ENCODE data around the gene FOXO6. TPM values are rescaled to one million over a fixed set of nuclear protein-coding genes. Genes with fewer than 3 reads are reported as not detected.
A peak's percentile ranks its signal among the peaks of the same experiment; 100 is the strongest.

FOXO6 gene
- total RNA-seq, 1 experiment from 2014 or later, result 0.05 TPM

DNA sequence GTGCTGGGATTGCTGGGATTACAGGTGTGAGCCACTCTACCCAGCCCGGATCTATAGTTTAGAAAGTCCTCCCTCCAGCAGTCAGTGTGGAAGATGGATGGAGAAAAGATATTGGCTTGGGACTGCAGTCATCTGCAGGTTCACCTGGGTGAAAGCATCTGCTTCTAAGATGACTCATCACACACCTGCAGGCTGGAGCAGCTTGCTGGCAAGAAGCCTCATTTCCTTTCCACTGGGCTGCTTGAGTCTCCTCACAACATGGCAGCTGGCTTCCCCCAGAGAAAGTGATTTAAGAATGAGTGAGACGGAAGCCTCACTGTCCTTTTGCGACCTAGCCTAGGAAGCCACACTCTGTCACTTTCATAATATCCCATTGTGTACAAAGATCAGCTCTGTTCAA is 50.0 kb downstream of the FOXO6 start:
- Histone ChIP-seq H3K4me3 (no peak overlapping the region), H3K27ac (no peak overlapping the region), H3K36me3 (no peaks in the 10 kb centered on the region), H3K9me3 (replicated peaks) (no peaks in the 10 kb centered on the region), H3K4me1 (replicated peaks) (no peaks in the 10 kb centered on the region), H3K27me3 (replicated peaks) (peaks cover 26% of the 10 kb centered on the region)
- DNase-seq (ENCODE audit: low read depth in 1 of 2, low spot score in 2 of 2), result no peak

- Histone ChIP-seq H3K9me3 (replicated peaks) (no peaks in the 10 kb centered on the region), H3K4me1 (replicated peaks) (peaks cover 3% of the 10 kb centered on the region), H3K36me3 (no peaks in the 10 kb centered on the region), H3K27ac (no peak overlapping the region), H3K4me3 (no peak overlapping the region), H3K27me3 (replicated peaks) (peaks cover 19% of the 10 kb centered on the region)
- DNase-seq (ENCODE audit: low read depth in 1 of 2, low spot score in 2 of 2), result no peak
Observed at GRCh38 chr1:41412748-41413147, 51.5 kb downstream of the FOXO6 start.

GRCh38 chr1:41413748-41414281 is 52.6 kb downstream of the FOXO6 start:
- Histone ChIP-seq H3K27ac (no peak overlapping the region), H3K36me3 (no peaks in the 10 kb centered on the region), H3K9me3 (replicated peaks) (no peaks in the 10 kb centered on the region), H3K27me3 (replicated peaks) (peaks cover 16% of the 10 kb centered on the region), H3K4me1 (replicated peaks) (peaks cover 9% of the 10 kb centered on the region), H3K4me3 (no peak overlapping the region)
- DNase-seq (ENCODE audit: low read depth in 1 of 2, low spot score in 2 of 2), result no peak

DNA sequence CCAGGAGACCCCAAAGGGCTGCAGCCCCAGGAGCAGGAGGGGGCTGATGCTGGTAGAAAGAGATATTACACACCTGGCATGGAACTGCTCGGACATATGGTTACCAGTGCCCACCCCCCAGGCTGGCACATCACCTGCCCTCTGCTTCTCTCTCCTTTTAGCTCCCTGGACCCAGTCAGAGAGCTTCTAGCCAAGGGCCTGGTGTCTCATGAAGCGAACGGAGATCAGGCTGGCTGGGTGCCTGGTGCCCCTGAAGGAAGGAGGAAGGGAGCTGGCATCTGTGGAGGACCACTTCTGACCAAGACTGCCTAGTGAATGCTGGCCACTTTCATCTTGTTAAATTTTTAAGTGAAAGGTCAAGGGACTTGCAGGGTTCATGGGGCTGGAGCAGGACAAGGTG is 53.1 kb downstream of the FOXO6 start:
- peaks cover 11% of the 10 kb centered on the region for H3K27me3 ChIP-seq (replicated peaks)
- no peaks in the 10 kb centered on the region for H3K36me3 ChIP-seq
- H3K4me1 ChIP-seq (replicated peaks), result peaks cover 14% of the 10 kb centered on the region
- no peak overlapping the region for H3K27ac ChIP-seq
- no peak for DNase-seq (ENCODE audit: low read depth in 1 of 2, low spot score in 2 of 2)
- H3K4me3 ChIP-seq, result no peak overlapping the region
- no peaks in the 10 kb centered on the region for H3K9me3 ChIP-seq (replicated peaks)

- H3K9me3 ChIP-seq (replicated peaks), result no peaks in the 10 kb centered on the region
- no peak for DNase-seq (ENCODE audit: low read depth in 1 of 2, low spot score in 2 of 2)
- no peak overlapping the region for H3K27ac ChIP-seq
Observed at GRCh38 chr1:41414716-41415306, 53.6 kb downstream of the FOXO6 start.

GRCh38 chr1:41416081-41416480 is 54.8 kb downstream of the FOXO6 start:
- H3K4me3 ChIP-seq, result no peak overlapping the region
- H3K9me3 ChIP-seq (replicated peaks), result no peaks in the 10 kb centered on the region
- H3K27ac ChIP-seq, result no peak overlapping the region
- no peaks in the 10 kb centered on the region for H3K27me3 ChIP-seq (replicated peaks)
- DNase-seq (ENCODE audit: low read depth in 1 of 2, low spot score in 2 of 2), result no peak
- peaks cover 15% of the 10 kb centered on the region for H3K4me1 ChIP-seq (replicated peaks)
- H3K36me3 ChIP-seq, result no peaks in the 10 kb centered on the region

More at GRCh38 chr1:41414716-41415306, 53.6 kb downstream of the FOXO6 start:
- H3K4me1 ChIP-seq (replicated peaks), result peaks cover 15% of the 10 kb centered on the region
- H3K4me3 ChIP-seq, result no peak overlapping the region
- H3K27me3 ChIP-seq (replicated peaks), result peaks cover 7% of the 10 kb centered on the region; the same call in 1 of the 2 replicates
- no peaks in the 10 kb centered on the region for H3K36me3 ChIP-seq

GRCh38 chr1:41416552-41417334 is 55.5 kb downstream of the FOXO6 start:
- H3K36me3 ChIP-seq, result no peaks in the 10 kb centered on the region
- H3K27ac ChIP-seq, result no peak overlapping the region
- H3K4me3 ChIP-seq, result no peak overlapping the region
- peaks cover 15% of the 10 kb centered on the region for H3K4me1 ChIP-seq (replicated peaks)
- H3K27me3 ChIP-seq (replicated peaks), result no peaks in the 10 kb centered on the region
- no peaks in the 10 kb centered on the region for H3K9me3 ChIP-seq (replicated peaks)
- DNase-seq (ENCODE audit: low read depth in 1 of 2, low spot score in 2 of 2), result peak; percentile 68 to 84

GRCh38 chr1:41417335-41417682 is 56.1 kb downstream of the FOXO6 start:
- Histone ChIP-seq H3K27ac (no peak overlapping the region), H3K4me3 (no peak overlapping the region), H3K4me1 (replicated peaks) (peaks cover 15% of the 10 kb centered on the region), H3K27me3 (replicated peaks) (no peaks in the 10 kb centered on the region), H3K9me3 (replicated peaks) (no peaks in the 10 kb centered on the region), H3K36me3 (no peaks in the 10 kb centered on the region)
- DNase-seq (ENCODE audit: low read depth in 1 of 2, low spot score in 2 of 2), result no peak

DNA sequence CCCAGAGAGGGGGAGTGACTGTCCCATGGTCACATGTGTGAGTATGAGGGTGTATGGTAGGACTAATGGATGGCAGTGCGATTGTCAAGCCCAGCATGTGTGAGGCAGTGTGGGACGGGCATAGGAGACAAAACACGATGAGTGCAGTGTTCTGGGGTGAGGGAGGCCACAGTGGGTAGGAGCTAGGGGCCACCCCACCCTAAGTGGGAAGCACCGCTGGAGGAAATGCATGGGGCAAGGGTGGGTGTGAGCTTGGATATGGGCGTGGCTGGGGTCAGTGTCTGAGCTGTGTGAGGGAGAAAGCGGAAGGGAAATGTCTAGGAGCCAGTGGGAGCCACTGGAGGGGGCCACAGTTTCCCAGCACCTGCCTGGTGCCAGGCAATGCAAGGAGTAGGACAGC is 56.5 kb downstream of the FOXO6 start:
- Histone ChIP-seq H3K4me1 (replicated peaks) (peaks cover 15% of the 10 kb centered on the region), H3K27ac (peak overlapping the region; percentile 72; the same call in 1 of the 2 replicates), H3K4me3 (no peak overlapping the region), H3K27me3 (replicated peaks) (no peaks in the 10 kb centered on the region), H3K36me3 (no peaks in the 10 kb centered on the region), H3K9me3 (replicated peaks) (no peaks in the 10 kb centered on the region)
- no peak for DNase-seq (ENCODE audit: low read depth in 1 of 2, low spot score in 2 of 2)

- DNase-seq (ENCODE audit: low read depth in 1 of 2, low spot score in 2 of 2), result peak; percentile 53 to 87
- Histone ChIP-seq H3K27me3 (replicated peaks) (no peaks in the 10 kb centered on the region), H3K36me3 (no peaks in the 10 kb centered on the region), H3K4me3 (no peak overlapping the region), H3K27ac (peak overlapping the region; percentile 72), H3K4me1 (replicated peaks) (peaks cover 15% of the 10 kb centered on the region), H3K9me3 (replicated peaks) (no peaks in the 10 kb centered on the region)
Observed at GRCh38 chr1:41418857-41419583, 57.8 kb downstream of the FOXO6 start.

DNA sequence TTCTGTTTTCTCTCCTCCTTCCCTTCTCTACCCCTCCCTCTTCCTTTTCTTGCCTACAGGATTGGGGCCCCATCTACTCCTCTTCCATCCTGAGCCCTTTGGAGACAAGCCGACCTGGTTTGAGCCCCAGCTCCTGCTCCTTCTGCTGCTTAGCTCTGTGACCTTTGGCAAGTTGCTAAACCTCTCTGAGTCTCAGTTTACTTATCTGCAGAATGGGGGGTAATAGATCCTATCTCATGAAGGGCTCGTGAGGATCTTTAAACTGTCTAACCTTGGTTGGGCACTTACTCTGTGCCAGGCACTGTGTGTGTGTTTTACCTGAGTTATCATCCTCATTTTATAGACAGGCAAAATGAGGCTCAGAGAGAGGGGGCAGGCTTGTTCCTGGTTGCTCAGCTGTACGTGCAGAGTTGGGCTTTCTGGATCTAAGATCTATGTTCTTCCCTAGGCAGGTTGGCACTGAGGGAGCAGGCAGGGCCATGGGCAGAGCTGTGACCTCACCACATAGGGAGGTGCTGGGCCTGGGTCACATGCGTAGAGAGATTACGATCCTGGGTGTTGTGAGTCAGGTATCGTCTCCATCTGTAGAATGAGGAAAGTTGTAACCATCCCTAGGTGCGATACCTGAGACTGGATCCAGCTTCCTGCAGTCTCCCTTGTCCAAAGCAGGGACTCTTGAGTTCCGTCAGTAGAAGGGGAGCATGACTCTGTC is 58.5 kb downstream of the FOXO6 start:
- DNase-seq (ENCODE audit: low read depth in 1 of 2, low spot score in 2 of 2), result no peak
- Histone ChIP-seq H3K36me3 (no peaks in the 10 kb centered on the region), H3K27me3 (replicated peaks) (no peaks in the 10 kb centered on the region), H3K27ac (peak overlapping the region; percentile 72; the same call in 1 of the 2 replicates), H3K4me1 (replicated peaks) (peaks cover 15% of the 10 kb centered on the region), H3K9me3 (replicated peaks) (no peaks in the 10 kb centered on the region), H3K4me3 (no peak overlapping the region)

GRCh38 chr1:41420351-41420750 is 59.1 kb downstream of the FOXO6 start:
- H3K27ac ChIP-seq, result no peak overlapping the region
- DNase-seq (ENCODE audit: low read depth in 1 of 2, low spot score in 2 of 2), result no peak

GRCh38 chr1:41420860-41421259 is 59.6 kb downstream of the FOXO6 start:
- no peak overlapping the region for H3K4me3 ChIP-seq
- no peak for DNase-seq (ENCODE audit: low read depth in 1 of 2, low spot score in 2 of 2)
- no peak overlapping the region for H3K27ac ChIP-seq
- H3K36me3 ChIP-seq, result no peaks in the 10 kb centered on the region
- peaks cover 15% of the 10 kb centered on the region for H3K4me1 ChIP-seq (replicated peaks)
- H3K9me3 ChIP-seq (replicated peaks), result no peaks in the 10 kb centered on the region
- H3K27me3 ChIP-seq (replicated peaks), result no peaks in the 10 kb centered on the region

More at GRCh38 chr1:41420351-41420750, 59.1 kb downstream of the FOXO6 start:
- Histone ChIP-seq H3K27me3 (replicated peaks) (no peaks in the 10 kb centered on the region), H3K9me3 (replicated peaks) (no peaks in the 10 kb centered on the region), H3K36me3 (no peaks in the 10 kb centered on the region), H3K4me1 (replicated peaks) (peaks cover 15% of the 10 kb centered on the region), H3K4me3 (no peak overlapping the region)

Data from SJSA1 (cell line).